SU-DHL-6 (cell line): ENCODE data around the gene NUCB2.

Experiments
- EZH2phosphoT487 ChIP-seq: fragments of 200-600 bp; sonication (generic), shearing (Covaris generic); conservative IDR thresholded peaks from 2 replicates; pipeline ENCODE4 v1.6.1; 2018; ENCODE audit warnings: mild to moderate bottlenecking, antibody characterized with exemption, low read length, moderate library complexity, mixed read lengths
- TF ChIP-seq, protein P1 (sequence below): fragments of 200-600 bp; sonication (generic); IDR thresholded peaks from one replicate; pipeline ENCODE4 v1.5.1; 2017; ENCODE audit warnings: antibody characterized with exemption, mild to moderate bottlenecking, low read length, moderate library complexity; ENCODE audit not compliant: insufficient read depth, poor library complexity, severe bottlenecking

DNA sequence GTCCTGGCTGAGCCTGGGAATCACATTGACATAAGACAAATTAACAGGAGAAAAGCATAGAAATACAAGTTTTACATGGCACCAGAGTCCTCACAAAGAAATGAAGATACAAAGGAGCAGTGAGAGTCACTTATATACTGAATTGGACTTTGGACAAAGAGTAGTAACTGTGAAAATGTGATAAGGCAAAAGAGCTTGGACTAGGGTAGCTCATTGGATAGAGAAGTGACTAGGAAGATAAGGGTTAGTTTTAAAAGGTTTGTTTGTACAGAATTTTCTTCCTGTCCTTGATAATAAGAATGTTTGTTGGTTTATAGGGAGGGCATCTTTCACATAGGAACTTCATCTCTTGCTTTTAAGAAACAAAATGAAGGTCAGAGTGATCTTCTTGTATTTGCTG is 17.9 kb upstream of the NUCB2 start:
- TF ChIP-seq EZH2phosphoT487 = no peak
- TF ChIP-seq, protein P1, sequence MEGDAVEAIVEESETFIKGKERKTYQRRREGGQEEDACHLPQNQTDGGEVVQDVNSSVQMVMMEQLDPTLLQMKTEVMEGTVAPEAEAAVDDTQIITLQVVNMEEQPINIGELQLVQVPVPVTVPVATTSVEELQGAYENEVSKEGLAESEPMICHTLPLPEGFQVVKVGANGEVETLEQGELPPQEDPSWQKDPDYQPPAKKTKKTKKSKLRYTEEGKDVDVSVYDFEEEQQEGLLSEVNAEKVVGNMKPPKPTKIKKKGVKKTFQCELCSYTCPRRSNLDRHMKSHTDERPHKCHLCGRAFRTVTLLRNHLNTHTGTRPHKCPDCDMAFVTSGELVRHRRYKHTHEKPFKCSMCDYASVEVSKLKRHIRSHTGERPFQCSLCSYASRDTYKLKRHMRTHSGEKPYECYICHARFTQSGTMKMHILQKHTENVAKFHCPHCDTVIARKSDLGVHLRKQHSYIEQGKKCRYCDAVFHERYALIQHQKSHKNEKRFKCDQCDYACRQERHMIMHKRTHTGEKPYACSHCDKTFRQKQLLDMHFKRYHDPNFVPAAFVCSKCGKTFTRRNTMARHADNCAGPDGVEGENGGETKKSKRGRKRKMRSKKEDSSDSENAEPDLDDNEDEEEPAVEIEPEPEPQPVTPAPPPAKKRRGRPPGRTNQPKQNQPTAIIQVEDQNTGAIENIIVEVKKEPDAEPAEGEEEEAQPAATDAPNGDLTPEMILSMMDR = no peak
